Right lobe of liver (tissue), 4 donors: ENCODE measurements around the gene CASZ1.

Experiments
- POLR2A ChIP-seq: fragments of 450-650 bp; IDR thresholded peaks from one replicate; pipeline ENCODE4 v1.6.1; 2017; ENCODE audit warnings: antibody characterized with exemption, mild to moderate bottlenecking
- TF ChIP-seq, protein P1 (sequence below), 4 donors: fragments of 200-600 bp in 3 of 4; fragments of 450-650 bp in 1 of 4; IDR thresholded peaks; one replicate each; pipeline versions ENCODE4 v1.5.1 to v1.8.0; 2016 to 2022; ENCODE audit warnings: antibody characterized with exemption in 4 of 4, mild to moderate bottlenecking in 2 of 4
- donor health status: DM: no; HTN: no; CAD: no.
- donor health status: DM: no; HTN: no; CAD: no.
- donor health status: DM: no; HTN: yes; CAD: no.

DNA sequence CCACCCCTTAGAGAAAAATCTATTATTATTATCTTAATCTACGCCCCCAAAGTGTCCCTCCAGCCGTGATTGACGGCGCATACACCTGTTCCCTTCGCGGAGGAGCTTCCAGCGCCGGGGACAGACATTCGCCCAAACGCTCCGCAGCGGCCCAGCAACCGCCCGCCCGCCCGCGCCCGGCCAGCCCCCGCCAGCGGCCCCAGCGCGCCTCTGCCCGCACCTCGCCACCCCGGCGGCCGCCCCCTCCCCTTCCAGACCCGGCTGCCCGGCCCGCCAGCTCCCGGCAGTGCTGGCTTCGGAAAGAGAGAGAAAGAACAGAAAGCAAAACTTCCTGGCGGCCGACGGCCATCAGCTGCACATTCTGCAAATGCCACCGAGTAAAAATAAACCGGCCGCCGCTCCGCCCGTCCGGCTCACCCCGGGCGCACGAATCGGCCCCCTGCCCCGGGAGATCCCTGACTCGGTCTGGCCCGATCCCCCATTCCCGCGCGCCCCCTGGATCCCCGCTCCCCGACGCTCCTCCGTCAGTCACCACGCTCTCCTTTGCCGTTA is 1.6 kb downstream of the CASZ1 start:
- TF ChIP-seq, protein P1, sequence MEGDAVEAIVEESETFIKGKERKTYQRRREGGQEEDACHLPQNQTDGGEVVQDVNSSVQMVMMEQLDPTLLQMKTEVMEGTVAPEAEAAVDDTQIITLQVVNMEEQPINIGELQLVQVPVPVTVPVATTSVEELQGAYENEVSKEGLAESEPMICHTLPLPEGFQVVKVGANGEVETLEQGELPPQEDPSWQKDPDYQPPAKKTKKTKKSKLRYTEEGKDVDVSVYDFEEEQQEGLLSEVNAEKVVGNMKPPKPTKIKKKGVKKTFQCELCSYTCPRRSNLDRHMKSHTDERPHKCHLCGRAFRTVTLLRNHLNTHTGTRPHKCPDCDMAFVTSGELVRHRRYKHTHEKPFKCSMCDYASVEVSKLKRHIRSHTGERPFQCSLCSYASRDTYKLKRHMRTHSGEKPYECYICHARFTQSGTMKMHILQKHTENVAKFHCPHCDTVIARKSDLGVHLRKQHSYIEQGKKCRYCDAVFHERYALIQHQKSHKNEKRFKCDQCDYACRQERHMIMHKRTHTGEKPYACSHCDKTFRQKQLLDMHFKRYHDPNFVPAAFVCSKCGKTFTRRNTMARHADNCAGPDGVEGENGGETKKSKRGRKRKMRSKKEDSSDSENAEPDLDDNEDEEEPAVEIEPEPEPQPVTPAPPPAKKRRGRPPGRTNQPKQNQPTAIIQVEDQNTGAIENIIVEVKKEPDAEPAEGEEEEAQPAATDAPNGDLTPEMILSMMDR (IDR thresholded peaks at IDR 0.05), result no peak
- no peak for TF ChIP-seq POLR2A
